ENCODE data around the gene OR2AT4.

GRCh38 chr11:75052457-75052856, 44.2 kb downstream of the OR2AT4 start:
- no peak for TF ChIP-seq POLR2A (IDR thresholded peaks at IDR 0.05)
- TF ChIP-seq CTCF (IDR thresholded peaks at IDR 0.05) = no peak
